Gastrocnemius medialis (tissue), 4 donors: ENCODE data around the gene ARVCF. TPM values are rescaled to one million over a fixed set of nuclear protein-coding genes. Genes with fewer than 3 reads are reported as not detected.

Source experiments
- ATAC-seq, 2 donors: fragments of 150-250 bp; one replicate each; pipeline ENCODE4 v1.9.1; 2016
- DNase-seq, 2 donors: peaks; one replicate each; pipeline ENCODE4 v3.0.0-alpha.2; 2019
- H3K27ac ChIP-seq, 4 donors: fragments of 200-600 bp; sonication (generic); 1 replicate in 1 of 4; 2 replicates in 3 of 4; pipeline ENCODE4 v1.5.1; 2016 to 2018; ENCODE audit warnings: mild to moderate bottlenecking in 2 of 4, moderate library complexity in 1 of 4
- H3K27me3 ChIP-seq, 3 donors: fragments of 200-600 bp; sonication (generic) in 2 of 3; 1 replicate in 1 of 3; 2 replicates in 2 of 3; pipeline versions ENCODE4 v1.5.1 to v1.6.0; 2016 to 2019; ENCODE audit warnings: mild to moderate bottlenecking in 1 of 3, moderate library complexity in 1 of 3
- H3K36me3 ChIP-seq, 2 donors: fragments of 200-600 bp; sonication (generic) in 1 of 2; one replicate each; pipeline ENCODE4 v1.5.1; 2017 to 2018
- H3K4me1 ChIP-seq, 2 donors: fragments of 200-600 bp; sonication (generic) in 1 of 2; one replicate each; pipeline ENCODE4 v1.5.1; 2016 to 2017; ENCODE audit warnings: mild to moderate bottlenecking in 2 of 2
- H3K4me3 ChIP-seq, 4 donors: fragments of 200-600 bp; sonication (generic) in 3 of 4; 1 replicate in 1 of 4; 2 replicates in 3 of 4; pipeline ENCODE4 v1.5.1; 2016 to 2019; ENCODE audit warnings: mild to moderate bottlenecking in 2 of 4
- H3K9me3 ChIP-seq, 3 donors: fragments of 200-600 bp; sonication (generic) in 2 of 3; 1 replicate in 1 of 3; 2 replicates in 2 of 3; pipeline ENCODE4 v1.5.1; 2016 to 2019
- POLR2A ChIP-seq, 2 donors: fragments of 450-650 bp; IDR thresholded peaks; one replicate each; pipeline ENCODE4 v1.6.1; 2017; ENCODE audit warnings: antibody characterized with exemption in 2 of 2, mild to moderate bottlenecking in 2 of 2, moderate library complexity in 2 of 2
- in situ Hi-C, 4 donors: fragments of 200-750 bp; cut with MboI; loops; one replicate each; pipeline versions ENCODE4 v1.15.0 to v1.8.0; 2017; ENCODE audit warnings: low sequenced_read_pairs in 4 of 4
- intact Hi-C: fragments of 100-400 bp; cut with DNase I; formaldehyde crosslinking; loops from one replicate; pipeline ENCODE4 v1.15.1; 2023; ENCODE audit warnings: low total_unique reads
- total RNA-seq, 4 donors: library from RNA; depleted of rRNA; stranded (reverse); fragments of >200 nt; gene quantifications; one replicate each; pipeline versions ENCODE4 v1.1.0 to v1.2.3, GENCODE V29; 2016
- TF ChIP-seq, protein P1 (sequence below), 5 experiments: fragments of 450-650 bp in 3 of 5; fragments of 200-600 bp in 2 of 5; sonication (generic) in 2 of 5; IDR thresholded peaks in 4 of 5; conservative IDR thresholded peaks in 1 of 5; 1 replicate in 4 of 5; 2 replicates in 1 of 5; pipeline ENCODE4 v1.5.1; 2016 to 2019; ENCODE audit warnings: antibody characterized with exemption in 5 of 5, mild to moderate bottlenecking in 3 of 5, moderate library complexity in 3 of 5

The ARVCF gene
- total RNA-seq, 4 donors from 2014 or later = 6.9 to 19.6 (median 18.0) TPM

DNA sequence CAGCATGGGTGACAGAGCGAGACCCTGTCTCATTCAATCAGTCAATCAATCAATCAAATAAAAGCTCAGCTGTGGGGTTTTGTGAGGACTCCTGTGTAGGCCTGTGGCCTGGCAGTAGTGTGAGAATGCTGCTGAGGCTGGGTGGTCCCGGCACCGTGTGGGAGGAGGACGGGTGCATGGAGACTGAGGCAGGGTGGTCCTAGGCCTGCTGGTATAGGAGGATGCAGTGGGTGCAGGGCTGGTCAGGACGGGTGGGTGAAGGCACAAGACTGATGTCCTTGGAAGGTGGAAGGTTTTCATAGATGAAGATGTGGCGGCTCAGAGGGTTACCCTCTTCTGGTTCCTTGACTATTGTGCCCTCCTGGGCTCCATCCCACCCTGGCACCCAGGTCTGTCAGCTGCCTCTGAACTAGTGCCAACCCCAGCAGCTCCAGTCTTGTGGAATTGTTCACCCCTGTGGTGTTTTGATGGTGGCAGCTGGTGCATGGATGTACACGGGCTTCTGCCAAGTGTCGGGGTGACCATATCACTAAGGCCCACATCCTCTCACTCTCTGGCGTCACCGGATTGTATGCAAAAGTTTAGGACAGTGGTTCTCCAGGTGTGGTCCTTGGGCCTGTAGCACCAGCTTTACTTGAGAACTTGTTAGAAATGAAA, 28.0 kb upstream of the ARVCF start:
- intact Hi-C loops (no loop called here), in situ Hi-C loops (no loop called here)
- no peak overlapping the region for H3K4me3 ChIP-seq
- ATAC-seq = no peak
- no peaks in the 10 kb centered on the region for H3K9me3 ChIP-seq
- H3K27ac ChIP-seq = no peak overlapping the region
- H3K27me3 ChIP-seq = no peaks in the 10 kb centered on the region
- H3K4me1 ChIP-seq = no peaks in the 10 kb centered on the region
- no peak for TF ChIP-seq POLR2A (IDR thresholded peaks at IDR 0.05)
- TF ChIP-seq, protein P1, sequence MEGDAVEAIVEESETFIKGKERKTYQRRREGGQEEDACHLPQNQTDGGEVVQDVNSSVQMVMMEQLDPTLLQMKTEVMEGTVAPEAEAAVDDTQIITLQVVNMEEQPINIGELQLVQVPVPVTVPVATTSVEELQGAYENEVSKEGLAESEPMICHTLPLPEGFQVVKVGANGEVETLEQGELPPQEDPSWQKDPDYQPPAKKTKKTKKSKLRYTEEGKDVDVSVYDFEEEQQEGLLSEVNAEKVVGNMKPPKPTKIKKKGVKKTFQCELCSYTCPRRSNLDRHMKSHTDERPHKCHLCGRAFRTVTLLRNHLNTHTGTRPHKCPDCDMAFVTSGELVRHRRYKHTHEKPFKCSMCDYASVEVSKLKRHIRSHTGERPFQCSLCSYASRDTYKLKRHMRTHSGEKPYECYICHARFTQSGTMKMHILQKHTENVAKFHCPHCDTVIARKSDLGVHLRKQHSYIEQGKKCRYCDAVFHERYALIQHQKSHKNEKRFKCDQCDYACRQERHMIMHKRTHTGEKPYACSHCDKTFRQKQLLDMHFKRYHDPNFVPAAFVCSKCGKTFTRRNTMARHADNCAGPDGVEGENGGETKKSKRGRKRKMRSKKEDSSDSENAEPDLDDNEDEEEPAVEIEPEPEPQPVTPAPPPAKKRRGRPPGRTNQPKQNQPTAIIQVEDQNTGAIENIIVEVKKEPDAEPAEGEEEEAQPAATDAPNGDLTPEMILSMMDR (IDR thresholded peaks at IDR 0.05 in 4 of 5, conservative IDR thresholded peaks at IDR 0.05 in 1 of 5) = no peak
- peaks cover 0 to 38% of the 10 kb centered on the region in 2 donors for H3K36me3 ChIP-seq
- DNase-seq = no peak

DNA sequence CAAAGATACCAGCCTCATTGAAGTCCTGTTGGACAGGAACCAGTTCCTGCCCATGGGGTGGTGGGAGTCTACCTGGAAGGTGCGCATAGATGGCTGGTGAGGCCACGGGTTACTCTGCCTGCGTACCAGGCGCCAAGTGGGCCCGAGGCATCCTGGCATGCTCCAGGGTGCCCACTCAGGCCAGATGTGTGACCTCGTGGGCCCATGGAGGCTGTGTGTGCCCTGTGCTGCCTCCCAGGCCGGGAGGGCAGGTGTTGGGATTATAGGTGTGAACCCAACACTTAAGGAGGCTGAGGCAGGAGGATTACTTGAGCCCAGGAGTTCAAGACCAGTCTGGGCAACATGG, 27.3 kb upstream of the ARVCF start:
- Histone ChIP-seq H3K4me1 (no peaks in the 10 kb centered on the region), H3K27me3 (no peaks in the 10 kb centered on the region), H3K4me3 (no peak overlapping the region), H3K36me3 (peaks cover 0 to 39% of the 10 kb centered on the region in 2 donors), H3K27ac (no peak overlapping the region), H3K9me3 (no peaks in the 10 kb centered on the region)
- intact Hi-C loops (no loop called here), in situ Hi-C loops (no loop called here)
- no peak for ATAC-seq
- TF ChIP-seq, protein P1 (IDR thresholded peaks at IDR 0.05 in 4 of 5, conservative IDR thresholded peaks at IDR 0.05 in 1 of 5) = no peak
- TF ChIP-seq POLR2A (IDR thresholded peaks at IDR 0.05) = no peak
- no peak for DNase-seq

DNA sequence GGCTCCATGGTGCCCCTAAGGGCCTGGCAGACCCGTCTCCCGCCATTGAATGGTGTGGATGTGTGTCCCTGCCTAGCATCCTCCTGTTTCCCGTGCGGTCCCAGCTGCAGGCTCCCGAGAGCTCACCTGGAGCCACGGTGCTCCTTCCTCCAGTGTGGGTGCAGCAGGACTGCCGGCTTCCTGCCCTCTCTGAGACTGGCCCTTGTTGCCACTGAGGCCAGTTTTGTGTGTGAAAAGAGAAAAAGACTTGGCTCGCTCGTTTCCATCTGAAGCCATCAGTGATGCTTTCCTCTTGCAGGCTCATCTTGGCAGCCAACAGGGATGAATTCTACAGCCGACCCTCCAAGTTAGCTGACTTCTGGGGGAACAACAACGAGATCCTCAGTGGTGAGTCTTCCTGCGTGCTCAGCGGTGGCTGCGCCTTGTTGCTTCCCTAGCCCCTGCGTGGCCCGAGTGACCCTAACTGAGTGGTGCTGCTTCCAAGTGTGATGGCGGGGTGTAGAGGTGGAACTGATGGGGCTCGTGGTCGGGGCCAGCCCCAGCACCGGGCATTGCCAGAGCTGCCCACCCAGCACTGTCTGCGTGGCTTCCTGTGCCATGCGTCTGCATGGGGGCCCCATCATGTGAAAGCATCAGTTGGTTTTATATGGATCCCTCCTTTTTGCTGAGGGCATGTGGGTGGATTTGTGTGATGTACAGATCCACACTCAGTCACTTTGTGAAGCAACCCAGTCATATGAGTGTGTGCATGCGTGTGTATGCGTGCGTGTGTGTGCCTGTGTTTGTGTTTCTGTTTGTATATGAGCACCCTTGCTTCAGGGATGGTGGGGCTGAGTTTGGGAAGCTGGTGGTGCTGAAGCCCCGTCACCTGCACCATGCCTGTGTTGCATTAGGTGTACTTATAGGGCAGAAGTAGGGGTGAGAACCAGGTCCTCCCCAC, 26.7 kb upstream of the ARVCF start:
- H3K4me3 ChIP-seq = no peak overlapping the region
- H3K36me3 ChIP-seq = peaks cover 0 to 45% of the 10 kb centered on the region in 2 donors

DNA sequence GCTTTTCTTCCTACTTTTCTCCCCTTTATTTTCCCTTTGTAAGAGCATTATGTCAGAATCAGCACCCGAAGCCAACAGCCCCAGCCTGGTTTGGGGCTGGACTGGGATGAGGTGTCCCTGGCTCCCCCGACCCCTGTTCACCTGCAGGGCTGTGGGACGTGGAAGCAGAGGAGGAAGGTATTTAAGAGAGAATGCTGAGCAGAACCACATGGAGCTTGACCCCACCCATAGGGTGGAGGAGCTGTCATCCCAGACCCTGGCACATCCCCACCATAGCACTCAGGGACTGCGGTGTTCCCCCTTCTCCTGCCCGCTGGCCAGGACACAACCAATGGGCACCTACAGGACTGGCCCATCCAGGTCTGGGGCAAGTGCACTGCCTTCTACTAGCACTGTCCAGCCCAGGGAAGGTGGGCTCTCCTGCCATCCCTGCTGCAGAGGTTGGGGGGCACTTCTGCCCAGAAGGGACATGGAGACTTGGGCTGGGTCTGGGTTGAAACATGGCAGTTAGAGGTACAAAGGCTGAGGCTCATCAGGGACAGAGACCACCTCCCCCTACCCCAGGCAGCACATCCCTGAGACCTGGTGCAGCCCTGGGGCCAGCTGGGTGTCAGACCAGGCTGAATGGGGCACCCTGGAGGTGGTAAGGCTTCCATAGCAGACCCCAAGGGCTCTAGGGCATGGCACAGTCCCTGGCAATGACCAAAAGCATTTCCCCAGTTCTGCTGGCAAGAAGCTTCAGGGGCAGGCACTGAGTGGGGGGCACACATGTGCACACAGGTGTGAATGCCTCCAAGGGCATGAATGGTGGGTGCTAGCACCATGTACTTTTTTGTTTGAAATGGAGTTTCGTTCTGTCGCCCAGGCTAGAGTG, 23.9 kb upstream of the ARVCF start:
- intact Hi-C loops = no loop called here
- Histone ChIP-seq H3K4me3 (no peak overlapping the region), H3K9me3 (no peaks in the 10 kb centered on the region), H3K36me3 (peaks cover 0 to 49% of the 10 kb centered on the region in 2 donors), H3K4me1 (no peaks in the 10 kb centered on the region), H3K27ac (no peak overlapping the region), H3K27me3 (no peaks in the 10 kb centered on the region)
- no peak for DNase-seq
- no peak for TF ChIP-seq POLR2A (IDR thresholded peaks at IDR 0.05)
- TF ChIP-seq, protein P1 (IDR thresholded peaks at IDR 0.05 in 4 of 5, conservative IDR thresholded peaks at IDR 0.05 in 1 of 5) = no peak
- ATAC-seq = no peak
- in situ Hi-C loops = no loop called here

More for the DNA sequence above, 26.7 kb upstream of the ARVCF start:
- intact Hi-C loops (no loop called here), in situ Hi-C loops (no loop called here)
- Histone ChIP-seq H3K27me3 (no peaks in the 10 kb centered on the region), H3K27ac (no peak overlapping the region), H3K4me1 (no peaks in the 10 kb centered on the region), H3K9me3 (no peaks in the 10 kb centered on the region)
- TF ChIP-seq, protein P1 (IDR thresholded peaks at IDR 0.05 in 4 of 5, conservative IDR thresholded peaks at IDR 0.05 in 1 of 5) = no peak
- no peak for TF ChIP-seq POLR2A (IDR thresholded peaks at IDR 0.05)
- DNase-seq (no peak), ATAC-seq (no peak)
